ENCODE results near the gene NCKAP5.

NCKAP5 gene

GRCh38 chr2:132669908-132670495 lies 898.3 kb downstream of the NCKAP5 start, which contains the start of gene LYPD1:
LYPD1 (minus strand) TSS chr2:132670205; CDS start chr2:132669932, 273 bp downstream.
- DNase-seq: no peak

DNA sequence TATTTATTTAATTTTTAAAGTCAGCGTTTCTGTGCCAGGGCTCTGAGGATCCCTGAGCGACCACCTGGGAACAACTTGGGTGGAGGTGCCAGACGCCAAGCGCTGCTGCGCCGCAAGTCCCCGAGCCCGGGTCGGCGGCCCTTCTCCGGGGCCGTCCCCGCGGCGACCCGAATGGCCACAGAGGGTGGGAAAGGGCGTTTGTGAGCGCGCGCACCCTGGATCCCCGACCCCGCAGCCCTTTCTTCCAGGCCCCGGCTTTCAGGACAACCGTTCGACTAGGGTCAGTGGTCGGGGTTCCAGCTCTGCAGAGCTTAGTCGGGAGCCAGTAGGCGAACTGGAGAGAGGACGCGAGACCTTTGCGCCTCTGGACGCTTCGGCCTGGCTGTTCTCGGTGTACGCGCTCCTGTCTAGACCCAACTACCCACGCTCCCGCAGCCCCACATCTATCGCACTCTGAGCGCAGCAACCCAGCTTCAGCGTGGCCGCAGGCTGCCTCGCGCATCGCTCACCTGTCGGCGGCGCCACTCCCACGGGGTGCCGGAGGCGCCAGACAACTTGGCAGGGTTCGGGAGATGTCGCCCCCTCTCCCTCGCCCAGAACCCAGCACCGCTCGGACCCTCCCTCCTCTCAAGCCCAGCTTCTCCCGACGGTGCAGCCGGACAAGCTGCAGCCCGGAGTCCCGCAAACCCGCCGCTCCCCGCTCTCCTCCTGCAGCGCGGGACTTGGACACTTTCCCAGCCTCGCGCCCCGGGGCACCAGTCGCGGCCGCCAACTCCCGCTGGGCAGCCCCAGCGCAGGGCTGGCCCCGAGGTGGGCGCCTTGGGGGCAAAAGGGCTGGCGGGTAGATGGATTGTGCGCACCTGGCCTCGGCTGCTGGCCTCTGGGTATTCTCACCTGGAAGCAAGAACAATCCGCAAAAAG lies 899.0 kb downstream of the NCKAP5 start:
- DNase-seq: no peak

DNA sequence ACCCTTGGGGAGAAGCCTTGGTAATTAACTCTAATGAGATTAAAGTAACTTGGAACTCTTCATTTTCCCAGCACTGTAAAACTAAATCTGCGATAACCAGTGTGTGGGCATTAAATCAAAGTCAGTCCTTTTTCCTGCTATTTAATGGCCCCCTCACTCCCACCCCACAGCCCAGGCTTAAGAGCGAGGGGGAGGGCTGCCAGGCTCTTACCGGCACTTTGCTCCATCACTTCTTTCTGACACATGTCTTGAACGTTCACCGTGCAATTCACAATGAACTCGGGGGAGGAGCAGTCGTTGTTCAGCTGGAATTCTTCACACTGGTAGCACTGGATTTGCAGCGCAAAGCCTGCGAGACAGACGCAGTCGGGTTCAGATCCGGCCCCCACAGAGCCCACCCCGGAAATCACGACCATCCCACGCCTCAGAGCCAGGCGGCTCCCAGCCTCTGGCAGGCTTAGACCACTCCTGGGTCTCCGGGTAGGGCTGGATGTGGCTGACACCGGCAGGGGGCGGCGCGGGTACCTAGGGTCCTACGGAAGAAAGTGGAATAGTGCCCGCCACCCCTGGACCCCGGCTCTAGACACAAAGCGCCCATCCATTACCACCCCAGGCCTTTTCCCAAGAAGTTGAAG lies 900.0 kb downstream of the NCKAP5 start:
- no peak for DNase-seq

DNA sequence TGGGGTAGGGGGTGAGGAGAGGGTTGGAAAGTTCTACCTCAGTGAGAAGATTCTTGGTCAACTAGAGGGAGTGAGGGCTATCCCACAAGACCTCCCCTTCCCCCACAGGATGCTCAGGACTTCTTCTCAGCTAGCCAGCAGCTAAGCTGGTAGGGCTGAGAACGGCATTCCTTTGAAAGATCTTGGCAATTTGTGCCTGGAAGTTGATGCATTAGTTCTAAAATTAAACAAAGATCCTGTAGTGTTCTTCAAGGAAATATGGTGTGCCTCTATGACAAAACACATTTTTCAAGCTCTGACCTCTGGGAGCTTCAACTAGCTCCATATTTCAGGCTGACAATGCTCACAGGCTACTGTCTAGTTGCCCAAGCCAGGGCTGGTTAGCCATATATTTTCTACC lies 900.6 kb downstream of the NCKAP5 start:
- DNase-seq: no peak

GRCh38 chr2:132665401-132666140 lies 902.7 kb downstream of the NCKAP5 start:
- DNase-seq: no peak

DNA sequence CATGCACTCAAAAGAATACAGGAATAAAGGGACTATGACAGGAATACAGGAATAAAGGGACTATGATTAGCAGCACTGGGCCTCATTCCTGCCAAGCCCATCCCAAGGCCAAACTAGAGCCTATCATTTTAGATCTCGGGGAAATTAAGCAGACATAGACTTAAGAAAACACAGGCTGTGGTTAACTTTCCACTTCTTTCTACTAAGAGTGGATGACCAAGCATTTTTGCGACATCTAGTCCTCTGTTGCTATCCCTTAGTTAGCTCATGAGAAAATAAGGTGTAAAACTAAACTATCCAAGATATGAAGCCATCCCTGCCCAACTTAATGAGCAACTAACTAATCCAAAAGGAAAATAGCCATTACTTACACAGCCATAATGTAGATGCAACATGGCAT lies 904.2 kb downstream of the NCKAP5 start:
- DNase-seq: no peak

GRCh38 chr2:132662732-132663131 lies 905.5 kb downstream of the NCKAP5 start:
- no peak for DNase-seq

GRCh38 chr2:132659331-132659730 lies 908.9 kb downstream of the NCKAP5 start:
- DNase-seq: no peak

GRCh38 chr2:132656266-132656975 lies 911.8 kb downstream of the NCKAP5 start:
- no peak for DNase-seq

GRCh38 chr2:132654968-132655367 lies 913.3 kb downstream of the NCKAP5 start:
- DNase-seq: no peak

DNA sequence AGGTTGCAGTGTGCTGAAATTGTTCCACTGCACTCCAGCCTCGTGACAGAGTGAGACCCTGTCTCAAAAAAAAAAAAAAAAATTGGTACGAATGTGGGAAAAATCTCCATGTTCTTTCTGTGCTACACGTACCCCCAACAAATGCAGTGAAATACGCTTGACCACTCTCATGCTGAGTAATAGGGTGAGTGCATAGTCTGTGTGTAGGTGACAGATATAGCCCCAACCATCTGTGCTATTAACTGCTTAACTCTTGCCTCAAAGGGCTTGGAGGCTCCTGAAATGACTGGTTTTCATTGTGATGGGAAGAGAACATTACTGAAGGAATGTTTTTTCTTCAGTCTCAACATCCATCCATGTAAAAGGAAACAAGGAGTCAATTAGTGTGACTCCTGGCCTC lies 913.9 kb downstream of the NCKAP5 start:
- DNase-seq: no peak

DNA sequence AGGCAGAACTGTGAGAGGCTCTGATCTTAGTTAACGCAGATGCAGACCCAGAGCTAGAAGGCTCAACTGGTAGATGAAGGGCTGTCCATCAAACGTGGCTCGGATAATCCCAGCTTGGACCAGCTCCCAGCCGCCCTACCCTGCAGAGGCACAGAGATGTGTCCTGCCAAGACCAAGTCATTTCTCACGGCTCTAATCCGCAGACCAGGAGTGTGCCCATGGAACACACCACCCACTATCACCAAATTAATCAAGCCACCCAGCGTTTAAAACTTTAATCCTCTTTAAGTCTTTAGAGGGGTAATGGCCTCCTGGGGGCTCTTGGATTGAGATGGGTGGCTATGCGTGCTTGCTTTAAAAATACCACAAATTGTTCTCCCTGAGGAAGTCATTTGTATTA lies 915.8 kb downstream of the NCKAP5 start:
- no peak for DNase-seq

DNA sequence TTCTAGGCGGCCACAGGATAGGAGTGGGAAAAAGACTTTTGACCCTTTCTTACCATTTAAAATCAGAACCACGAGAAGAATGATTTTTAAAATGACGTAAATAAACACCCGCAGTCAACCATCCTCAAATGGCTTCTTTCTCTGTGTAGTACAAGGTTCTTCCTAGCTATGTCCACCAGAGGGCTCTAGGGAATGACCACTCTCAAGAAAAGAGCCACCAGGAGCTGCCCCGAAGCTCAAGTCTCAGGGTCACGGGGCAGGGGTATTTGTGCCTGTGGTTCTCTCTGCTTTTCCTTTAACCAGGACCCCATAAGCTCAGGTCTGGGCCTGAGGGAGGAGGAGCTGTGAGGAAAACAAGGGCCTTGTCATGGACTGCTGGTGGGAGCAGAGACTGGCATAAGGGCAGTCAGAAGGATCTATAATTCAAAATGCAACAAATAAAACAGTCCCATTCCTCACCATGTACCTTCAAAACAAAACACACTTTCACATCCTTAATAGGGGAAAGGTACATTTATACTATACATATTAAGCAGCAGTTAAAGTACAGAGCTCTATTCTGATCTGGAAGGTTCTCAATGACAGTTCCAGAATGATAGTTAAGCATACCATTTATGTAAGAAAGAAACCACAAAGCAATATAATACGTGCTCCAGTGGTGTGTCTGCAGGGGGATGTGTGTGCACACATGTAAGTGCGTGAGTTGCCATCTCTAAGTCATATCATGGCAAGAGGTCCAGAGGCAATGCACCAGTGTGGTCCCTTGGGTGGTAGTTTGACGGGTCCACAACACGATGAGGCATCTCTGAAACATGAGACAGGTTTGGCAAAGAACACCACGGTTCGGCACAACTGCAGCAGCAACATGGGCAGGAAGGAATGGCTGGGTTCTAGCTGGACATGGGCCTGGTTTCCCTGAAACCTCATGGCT lies 916.9 kb downstream of the NCKAP5 start:
- DNase-seq: no peak

- DNase-seq: no peak
Observed at GRCh38 chr2:132646540-132647108, 921.6 kb downstream of the NCKAP5 start.

DNA sequence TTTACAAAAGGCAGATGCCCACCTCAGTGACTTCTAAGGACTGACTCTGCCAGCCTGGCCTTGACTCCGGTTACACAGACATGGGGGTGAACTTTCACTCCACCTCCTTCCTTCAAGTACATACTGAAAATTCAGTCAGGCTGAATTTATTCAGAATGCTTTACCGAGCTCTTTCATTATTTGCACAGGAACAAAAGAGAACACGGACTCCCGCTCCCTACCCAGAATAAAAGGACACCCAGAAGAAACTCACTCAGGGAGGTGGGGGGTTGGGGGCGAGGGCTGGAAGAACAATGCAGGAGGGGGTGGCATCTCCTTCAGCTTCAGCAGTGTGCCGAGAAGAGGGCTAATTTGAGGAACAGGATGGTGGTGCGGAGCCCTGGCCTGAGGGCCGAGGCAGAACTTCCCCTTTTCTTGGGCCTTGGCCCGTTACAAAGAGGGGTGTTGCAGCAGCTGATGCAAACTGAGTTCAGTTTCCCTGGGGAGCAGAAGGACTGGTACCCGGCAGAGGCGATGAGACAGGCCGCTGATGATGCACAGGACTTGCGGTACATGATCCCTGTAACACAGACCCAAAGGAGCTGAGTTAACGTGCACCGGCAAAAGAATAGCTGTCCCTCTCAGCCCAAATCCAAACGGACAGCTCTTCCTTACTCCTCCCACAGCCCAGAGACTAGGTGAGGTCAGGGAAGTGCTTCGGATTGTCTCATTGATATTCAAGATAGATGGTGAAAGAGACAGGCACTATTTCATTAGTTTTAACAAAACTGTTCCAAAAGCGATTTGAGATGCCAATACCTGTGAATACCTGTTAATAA lies 922.3 kb downstream of the NCKAP5 start:
- DNase-seq: no peak

- DNase-seq: no peak
Observed at GRCh38 chr2:132645176-132645575, 923.1 kb downstream of the NCKAP5 start.

DNA sequence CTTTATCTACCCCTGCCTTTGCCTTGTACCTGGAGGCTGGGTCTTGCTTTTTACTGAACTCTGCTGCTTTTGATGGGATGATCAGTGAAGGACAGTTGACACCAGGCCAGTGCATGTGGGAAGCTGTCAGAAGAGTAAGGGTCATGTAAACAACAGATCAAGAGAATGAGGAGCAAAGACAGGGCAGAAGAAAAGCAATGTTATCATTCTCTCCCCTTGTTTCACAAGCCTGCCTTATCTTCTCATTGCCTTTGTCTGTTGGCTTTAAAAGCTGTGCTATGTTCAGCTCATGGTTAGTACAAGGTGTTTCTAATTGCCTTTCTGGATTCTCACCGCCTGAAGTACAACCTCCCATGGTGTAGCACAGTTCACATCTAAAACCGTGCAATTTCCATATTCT lies 925.8 kb downstream of the NCKAP5 start:
- DNase-seq: no peak

- DNase-seq: no peak
Observed at GRCh38 chr2:132641819-132642218, 926.4 kb downstream of the NCKAP5 start.

DNA sequence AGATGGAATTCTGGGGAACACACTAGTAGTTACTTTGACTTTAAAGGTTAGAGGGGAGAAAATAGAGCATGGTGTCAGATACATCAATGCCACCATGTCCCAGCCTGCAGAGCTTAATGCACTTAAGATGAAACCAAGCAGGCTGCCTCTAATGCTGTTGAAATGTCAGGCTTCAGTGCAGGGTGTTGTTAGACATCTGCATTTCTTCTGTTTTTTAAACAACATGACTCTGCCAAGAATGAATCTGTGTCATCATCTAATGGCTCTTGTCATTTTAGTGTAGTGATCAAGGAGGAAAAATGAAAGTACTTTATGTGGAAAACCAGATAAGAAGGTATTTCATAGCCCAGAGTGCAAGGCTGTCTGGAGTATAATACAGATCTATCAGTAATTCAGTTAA lies 928.1 kb downstream of the NCKAP5 start:
- no peak for DNase-seq

Measured in NCI-H1048 (cell line).